Measurements from ENCODE around the gene ZNF75A. TPM values are rescaled to one million over a fixed set of nuclear protein-coding genes. Genes with fewer than 3 reads are reported as not detected.

Gene ZNF75A
- total and polyA plus RNA-seq, 2 experiments from 2014 or later: 29.6 to 36.9 TPM

- TF ChIP-seq, protein P1, sequence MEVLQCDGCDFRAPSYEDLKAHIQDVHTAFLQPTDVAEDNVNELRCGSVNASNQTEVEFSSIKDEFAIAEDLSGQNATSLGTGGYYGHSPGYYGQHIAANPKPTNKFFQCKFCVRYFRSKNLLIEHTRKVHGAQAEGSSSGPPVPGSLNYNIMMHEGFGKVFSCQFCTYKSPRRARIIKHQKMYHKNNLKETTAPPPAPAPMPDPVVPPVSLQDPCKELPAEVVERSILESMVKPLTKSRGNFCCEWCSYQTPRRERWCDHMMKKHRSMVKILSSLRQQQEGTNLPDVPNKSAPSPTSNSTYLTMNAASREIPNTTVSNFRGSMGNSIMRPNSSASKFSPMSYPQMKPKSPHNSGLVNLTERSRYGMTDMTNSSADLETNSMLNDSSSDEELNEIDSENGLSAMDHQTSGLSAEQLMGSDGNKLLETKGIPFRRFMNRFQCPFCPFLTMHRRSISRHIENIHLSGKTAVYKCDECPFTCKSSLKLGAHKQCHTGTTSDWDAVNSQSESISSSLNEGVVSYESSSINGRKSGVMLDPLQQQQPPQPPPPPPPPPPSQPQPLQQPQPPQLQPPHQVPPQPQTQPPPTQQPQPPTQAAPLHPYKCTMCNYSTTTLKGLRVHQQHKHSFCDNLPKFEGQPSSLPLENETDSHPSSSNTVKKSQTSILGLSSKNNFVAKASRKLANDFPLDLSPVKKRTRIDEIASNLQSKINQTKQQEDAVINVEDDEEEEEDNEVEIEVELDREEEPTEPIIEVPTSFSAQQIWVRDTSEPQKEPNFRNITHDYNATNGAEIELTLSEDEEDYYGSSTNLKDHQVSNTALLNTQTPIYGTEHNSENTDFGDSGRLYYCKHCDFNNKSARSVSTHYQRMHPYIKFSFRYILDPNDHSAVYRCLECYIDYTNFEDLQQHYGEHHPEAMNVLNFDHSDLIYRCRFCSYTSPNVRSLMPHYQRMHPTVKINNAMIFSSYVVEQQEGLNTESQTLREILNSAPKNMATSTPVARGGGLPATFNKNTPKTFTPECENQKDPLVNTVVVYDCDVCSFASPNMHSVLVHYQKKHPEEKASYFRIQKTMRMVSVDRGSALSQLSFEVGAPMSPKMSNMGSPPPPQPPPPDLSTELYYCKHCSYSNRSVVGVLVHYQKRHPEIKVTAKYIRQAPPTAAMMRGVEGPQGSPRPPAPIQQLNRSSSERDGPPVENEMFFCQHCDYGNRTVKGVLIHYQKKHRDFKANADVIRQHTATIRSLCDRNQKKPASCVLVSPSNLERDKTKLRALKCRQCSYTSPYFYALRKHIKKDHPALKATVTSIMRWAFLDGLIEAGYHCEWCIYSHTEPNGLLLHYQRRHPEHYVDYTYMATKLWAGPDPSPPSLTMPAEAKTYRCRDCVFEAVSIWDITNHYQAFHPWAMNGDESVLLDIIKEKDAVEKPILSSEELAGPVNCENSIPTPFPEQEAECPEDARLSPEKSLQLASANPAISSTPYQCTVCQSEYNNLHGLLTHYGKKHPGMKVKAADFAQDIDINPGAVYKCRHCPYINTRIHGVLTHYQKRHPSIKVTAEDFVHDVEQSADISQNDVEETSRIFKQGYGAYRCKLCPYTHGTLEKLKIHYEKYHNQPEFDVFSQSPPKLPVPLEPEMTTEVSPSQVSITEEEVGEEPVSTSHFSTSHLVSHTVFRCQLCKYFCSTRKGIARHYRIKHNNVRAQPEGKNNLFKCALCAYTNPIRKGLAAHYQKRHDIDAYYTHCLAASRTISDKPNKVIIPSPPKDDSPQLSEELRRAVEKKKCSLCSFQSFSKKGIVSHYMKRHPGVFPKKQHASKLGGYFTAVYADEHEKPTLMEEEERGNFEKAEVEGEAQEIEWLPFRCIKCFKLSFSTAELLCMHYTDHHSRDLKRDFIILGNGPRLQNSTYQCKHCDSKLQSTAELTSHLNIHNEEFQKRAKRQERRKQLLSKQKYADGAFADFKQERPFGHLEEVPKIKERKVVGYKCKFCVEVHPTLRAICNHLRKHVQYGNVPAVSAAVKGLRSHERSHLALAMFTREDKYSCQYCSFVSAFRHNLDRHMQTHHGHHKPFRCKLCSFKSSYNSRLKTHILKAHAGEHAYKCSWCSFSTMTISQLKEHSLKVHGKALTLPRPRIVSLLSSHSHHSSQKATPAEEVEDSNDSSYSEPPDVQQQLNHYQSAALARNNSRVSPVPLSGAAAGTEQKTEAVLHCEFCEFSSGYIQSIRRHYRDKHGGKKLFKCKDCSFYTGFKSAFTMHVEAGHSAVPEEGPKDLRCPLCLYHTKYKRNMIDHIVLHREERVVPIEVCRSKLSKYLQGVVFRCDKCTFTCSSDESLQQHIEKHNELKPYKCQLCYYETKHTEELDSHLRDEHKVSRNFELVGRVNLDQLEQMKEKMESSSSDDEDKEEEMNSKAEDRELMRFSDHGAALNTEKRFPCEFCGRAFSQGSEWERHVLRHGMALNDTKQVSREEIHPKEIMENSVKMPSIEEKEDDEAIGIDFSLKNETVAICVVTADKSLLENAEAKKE (CRISPR knock-in tag; IDR thresholded peaks at IDR 0.05): no peak
- TF ChIP-seq ZNF114 (CRISPR knock-in tag; IDR thresholded peaks at IDR 0.05) (no peak), CREB1 (CRISPR knock-in tag; IDR thresholded peaks at IDR 0.05; ENCODE audit: low read depth) (no peak)
- TF ChIP-seq, protein P2, sequence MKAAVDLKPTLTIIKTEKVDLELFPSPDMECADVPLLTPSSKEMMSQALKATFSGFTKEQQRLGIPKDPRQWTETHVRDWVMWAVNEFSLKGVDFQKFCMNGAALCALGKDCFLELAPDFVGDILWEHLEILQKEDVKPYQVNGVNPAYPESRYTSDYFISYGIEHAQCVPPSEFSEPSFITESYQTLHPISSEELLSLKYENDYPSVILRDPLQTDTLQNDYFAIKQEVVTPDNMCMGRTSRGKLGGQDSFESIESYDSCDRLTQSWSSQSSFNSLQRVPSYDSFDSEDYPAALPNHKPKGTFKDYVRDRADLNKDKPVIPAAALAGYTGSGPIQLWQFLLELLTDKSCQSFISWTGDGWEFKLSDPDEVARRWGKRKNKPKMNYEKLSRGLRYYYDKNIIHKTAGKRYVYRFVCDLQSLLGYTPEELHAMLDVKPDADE (IDR thresholded peaks at IDR 0.05): no peak
Measured at GRCh38 chr16:3349175-3349574, 43.9 kb downstream of the ZNF75A start (continued).

- peaks cover 16% of the 10 kb centered on the region for H3K36me3 Mint-ChIP-seq (ENCODE audit: low read depth)
- Histone ChIP-seq H3K4me1 (ENCODE audit: insufficient read depth) (no peaks in the 10 kb centered on the region), H3K36me3 (ENCODE audit: insufficient read depth) (no peaks in the 10 kb centered on the region), H3K4me3 (no peak within 1 kb of the TSS), H3F3A (replicated peaks; ENCODE audit: low read depth) (no peaks in the 10 kb centered on the region), H4K20me1 (replicated peaks; ENCODE audit: insufficient read depth) (no peaks in the 10 kb centered on the region), H3K4me2 (no peak within 1 kb of the TSS), H3K9me2 (ENCODE audit: insufficient read depth) (no peaks in the 10 kb centered on the region), H3K79me2 (replicated peaks; ENCODE audit: insufficient read depth) (no peaks in the 10 kb centered on the region), H2AFZ (no peak within 1 kb of the TSS), H3K27me3 (ENCODE audit: insufficient read depth) (no peaks in the 10 kb centered on the region), H3K27ac (ENCODE audit: low read depth) (no peak within 1 kb of the TSS)
- no peak for ATAC-seq
- no peak within 1 kb of the TSS for H3K4me3 Mint-ChIP-seq
- H3K4me1 Mint-ChIP-seq: no peaks in the 10 kb centered on the region
- peaks cover 80% of the 10 kb centered on the region for H3K9me3 Mint-ChIP-seq
- H3K27ac Mint-ChIP-seq: no peak within 1 kb of the TSS
- H3K27me3 Mint-ChIP-seq (ENCODE audit: insufficient read depth, low read depth, poor library complexity): peaks cover 7% of the 10 kb centered on the region
- no peak for DNase-seq (ENCODE audit: low spot score)
- TF ChIP-seq ZNF331 (CRISPR knock-in tag; IDR thresholded peaks at IDR 0.05; ENCODE audit: low read depth) (no peak), JUNB (IDR thresholded peaks at IDR 0.05; ENCODE audit: unreplicated experiment) (no peak), EZH2 (IDR thresholded peaks at IDR 0.05; ENCODE audit: low read depth, unreplicated experiment) (no peak), ZNF114 (CRISPR knock-in tag; IDR thresholded peaks at IDR 0.05) (no peak), EZH2phosphoT487 (IDR thresholded peaks at IDR 0.05; ENCODE audit: unreplicated experiment) (no peak), NANOG (IDR thresholded peaks at IDR 0.05; ENCODE audit: borderline replicate concordance) (no peak), CREB1 (CRISPR knock-in tag; IDR thresholded peaks at IDR 0.05; ENCODE audit: low read depth) (no peak)
- TF ChIP-seq, protein P3, sequence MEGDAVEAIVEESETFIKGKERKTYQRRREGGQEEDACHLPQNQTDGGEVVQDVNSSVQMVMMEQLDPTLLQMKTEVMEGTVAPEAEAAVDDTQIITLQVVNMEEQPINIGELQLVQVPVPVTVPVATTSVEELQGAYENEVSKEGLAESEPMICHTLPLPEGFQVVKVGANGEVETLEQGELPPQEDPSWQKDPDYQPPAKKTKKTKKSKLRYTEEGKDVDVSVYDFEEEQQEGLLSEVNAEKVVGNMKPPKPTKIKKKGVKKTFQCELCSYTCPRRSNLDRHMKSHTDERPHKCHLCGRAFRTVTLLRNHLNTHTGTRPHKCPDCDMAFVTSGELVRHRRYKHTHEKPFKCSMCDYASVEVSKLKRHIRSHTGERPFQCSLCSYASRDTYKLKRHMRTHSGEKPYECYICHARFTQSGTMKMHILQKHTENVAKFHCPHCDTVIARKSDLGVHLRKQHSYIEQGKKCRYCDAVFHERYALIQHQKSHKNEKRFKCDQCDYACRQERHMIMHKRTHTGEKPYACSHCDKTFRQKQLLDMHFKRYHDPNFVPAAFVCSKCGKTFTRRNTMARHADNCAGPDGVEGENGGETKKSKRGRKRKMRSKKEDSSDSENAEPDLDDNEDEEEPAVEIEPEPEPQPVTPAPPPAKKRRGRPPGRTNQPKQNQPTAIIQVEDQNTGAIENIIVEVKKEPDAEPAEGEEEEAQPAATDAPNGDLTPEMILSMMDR (conservative IDR thresholded peaks at IDR 0.05; ENCODE audit: low read depth in 2 of 2): no peak
- TF ChIP-seq, protein P2 (IDR thresholded peaks at IDR 0.05): no peak
- TF ChIP-seq, protein P4, sequence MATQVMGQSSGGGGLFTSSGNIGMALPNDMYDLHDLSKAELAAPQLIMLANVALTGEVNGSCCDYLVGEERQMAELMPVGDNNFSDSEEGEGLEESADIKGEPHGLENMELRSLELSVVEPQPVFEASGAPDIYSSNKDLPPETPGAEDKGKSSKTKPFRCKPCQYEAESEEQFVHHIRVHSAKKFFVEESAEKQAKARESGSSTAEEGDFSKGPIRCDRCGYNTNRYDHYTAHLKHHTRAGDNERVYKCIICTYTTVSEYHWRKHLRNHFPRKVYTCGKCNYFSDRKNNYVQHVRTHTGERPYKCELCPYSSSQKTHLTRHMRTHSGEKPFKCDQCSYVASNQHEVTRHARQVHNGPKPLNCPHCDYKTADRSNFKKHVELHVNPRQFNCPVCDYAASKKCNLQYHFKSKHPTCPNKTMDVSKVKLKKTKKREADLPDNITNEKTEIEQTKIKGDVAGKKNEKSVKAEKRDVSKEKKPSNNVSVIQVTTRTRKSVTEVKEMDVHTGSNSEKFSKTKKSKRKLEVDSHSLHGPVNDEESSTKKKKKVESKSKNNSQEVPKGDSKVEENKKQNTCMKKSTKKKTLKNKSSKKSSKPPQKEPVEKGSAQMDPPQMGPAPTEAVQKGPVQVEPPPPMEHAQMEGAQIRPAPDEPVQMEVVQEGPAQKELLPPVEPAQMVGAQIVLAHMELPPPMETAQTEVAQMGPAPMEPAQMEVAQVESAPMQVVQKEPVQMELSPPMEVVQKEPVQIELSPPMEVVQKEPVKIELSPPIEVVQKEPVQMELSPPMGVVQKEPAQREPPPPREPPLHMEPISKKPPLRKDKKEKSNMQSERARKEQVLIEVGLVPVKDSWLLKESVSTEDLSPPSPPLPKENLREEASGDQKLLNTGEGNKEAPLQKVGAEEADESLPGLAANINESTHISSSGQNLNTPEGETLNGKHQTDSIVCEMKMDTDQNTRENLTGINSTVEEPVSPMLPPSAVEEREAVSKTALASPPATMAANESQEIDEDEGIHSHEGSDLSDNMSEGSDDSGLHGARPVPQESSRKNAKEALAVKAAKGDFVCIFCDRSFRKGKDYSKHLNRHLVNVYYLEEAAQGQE (IDR thresholded peaks at IDR 0.05; ENCODE audit: unreplicated experiment): no peak
Measured at GRCh38 chr16:3355589-3355988, 50.3 kb downstream of the ZNF75A start, which contains the start of gene OR2C1. Gene OR2C1, plus strand, starts transcription at chr16:3355889. Its CDS starts 52 bp downstream, at chr16:3355941.
